Inferior parietal cortex (tissue), 1 donor: ENCODE measurements around the gene NQO2.
"Not testable (repeated sequence)": the region's sequence is repeated elsewhere in the genome, so short reads cannot be mapped to it uniquely, and the experiment has no call there.

Experiments
- DNase-seq: peaks from one replicate; pipeline ENCODE4 v3.0.0-alpha.2; 2016; ENCODE audit errors: extremely low spot score

The NQO2 gene

DNA sequence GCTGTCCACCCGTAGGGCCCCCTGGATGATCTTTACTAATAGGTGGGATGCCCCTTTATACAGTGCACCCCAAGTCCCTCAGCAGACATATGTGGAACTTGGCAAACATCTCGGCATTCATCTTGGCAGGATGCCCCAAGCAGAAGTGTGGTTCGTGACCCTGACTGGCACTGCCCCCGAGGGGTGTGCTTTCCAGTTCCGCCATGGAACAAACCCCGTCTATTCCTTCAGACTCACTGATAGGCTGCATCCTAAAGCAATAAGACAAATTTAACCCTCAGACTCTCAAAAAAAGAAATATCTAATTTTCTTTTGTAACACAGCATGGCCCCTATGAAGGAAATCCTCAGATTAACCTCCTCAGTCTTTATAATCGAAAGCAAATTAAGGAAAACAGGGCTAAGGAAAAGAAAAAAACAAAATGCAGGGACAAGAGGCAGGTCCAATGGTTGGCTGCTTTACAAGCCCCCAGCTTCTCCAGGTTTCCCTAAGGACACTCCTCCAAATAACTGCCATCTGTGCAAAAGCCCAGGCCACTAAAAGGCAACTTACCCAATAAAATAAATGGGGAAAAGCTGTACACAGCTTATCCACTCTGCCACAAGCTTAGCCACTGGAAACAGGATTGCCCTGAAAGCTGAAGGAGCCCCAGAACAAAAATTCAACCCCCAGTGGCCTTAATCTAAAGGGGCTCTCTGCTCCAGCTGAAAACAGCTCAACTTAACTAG, 38.1 kb downstream of the NQO2 start:
- DNase-seq, result no peak

- DNase-seq, result no peak
Observed at GRCh38 chr6:3039384-3039783, 39.7 kb downstream of the NQO2 start.

DNA sequence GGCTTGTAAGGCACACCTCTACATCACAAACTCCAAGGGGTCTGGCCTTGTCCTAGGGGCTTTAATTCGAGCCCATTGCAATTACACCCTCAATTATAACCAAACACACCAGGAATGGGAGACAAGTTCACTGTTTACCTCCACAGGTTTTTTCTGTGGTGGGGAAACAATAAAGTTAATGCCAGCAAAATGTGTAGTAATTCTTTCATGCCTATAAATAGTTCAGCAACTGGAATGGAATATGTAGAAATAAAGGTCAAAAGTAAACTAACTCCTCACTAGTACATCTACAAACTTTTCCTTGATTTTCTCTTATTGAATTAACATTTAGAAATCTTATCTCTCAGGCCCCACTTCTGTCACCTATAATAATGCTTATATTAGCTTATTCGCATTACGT, 41.5 kb downstream of the NQO2 start:
- DNase-seq, result no peak

DNA sequence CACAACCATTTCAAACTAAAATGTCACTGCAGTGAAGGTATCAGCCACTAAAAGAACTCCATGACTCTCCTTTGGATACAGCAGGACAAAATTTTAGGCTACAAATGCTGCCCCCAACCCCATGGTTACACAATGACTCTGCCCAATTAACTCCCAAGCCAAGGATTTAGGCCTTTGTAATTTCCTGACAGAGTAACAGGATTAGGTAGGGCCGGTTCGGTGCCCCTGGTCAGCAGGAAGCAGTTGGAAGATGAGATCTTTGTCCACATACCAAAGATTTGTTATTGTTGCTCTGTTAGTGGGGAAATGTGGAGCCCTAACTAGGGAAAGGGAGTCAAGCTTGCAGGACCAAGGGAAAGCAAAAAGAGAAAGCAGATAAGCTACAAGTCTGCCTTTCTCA, 41.9 kb downstream of the NQO2 start:
- no peak for DNase-seq

GRCh38 chr6:3045369-3045768, 45.7 kb downstream of the NQO2 start:
- DNase-seq, result no peak

GRCh38 chr6:3045777-3046176, 46.1 kb downstream of the NQO2 start:
- no peak for DNase-seq

GRCh38 chr6:3046295-3046694, 46.6 kb downstream of the NQO2 start:
- DNase-seq, result no peak

DNA sequence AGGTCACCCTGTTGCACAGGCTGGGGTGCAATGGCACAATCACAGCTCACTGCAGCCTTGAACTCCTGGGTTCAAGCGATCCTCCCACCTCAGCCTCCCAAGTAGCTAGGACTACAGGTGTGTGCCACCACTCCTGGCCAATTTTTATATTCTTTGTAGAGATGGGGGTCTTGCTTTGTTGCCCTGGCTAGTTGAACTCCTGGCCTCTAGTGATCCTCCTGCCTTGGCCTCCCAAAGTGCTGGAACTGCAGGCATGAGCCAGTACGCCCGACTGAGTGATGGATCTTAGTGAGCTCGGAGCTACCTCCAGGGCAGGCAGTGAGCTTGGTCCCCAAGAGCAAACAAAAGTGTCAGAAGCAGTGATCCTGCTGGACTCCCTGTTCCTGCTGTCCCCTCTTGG, 48.3 kb downstream of the NQO2 start:
- not testable (repeated sequence) for DNase-seq

- DNase-seq, result no peak
Observed at GRCh38 chr6:3052481-3053230, 53.0 kb downstream of the NQO2 start.

- DNase-seq, result no peak
Observed at GRCh38 chr6:3053231-3053508, 53.5 kb downstream of the NQO2 start.

- DNase-seq, result not testable (repeated sequence)
Observed at GRCh38 chr6:3054229-3055157, 54.8 kb downstream of the NQO2 start.

GRCh38 chr6:3055158-3055499, 55.4 kb downstream of the NQO2 start:
- DNase-seq, result not testable (repeated sequence)

DNA sequence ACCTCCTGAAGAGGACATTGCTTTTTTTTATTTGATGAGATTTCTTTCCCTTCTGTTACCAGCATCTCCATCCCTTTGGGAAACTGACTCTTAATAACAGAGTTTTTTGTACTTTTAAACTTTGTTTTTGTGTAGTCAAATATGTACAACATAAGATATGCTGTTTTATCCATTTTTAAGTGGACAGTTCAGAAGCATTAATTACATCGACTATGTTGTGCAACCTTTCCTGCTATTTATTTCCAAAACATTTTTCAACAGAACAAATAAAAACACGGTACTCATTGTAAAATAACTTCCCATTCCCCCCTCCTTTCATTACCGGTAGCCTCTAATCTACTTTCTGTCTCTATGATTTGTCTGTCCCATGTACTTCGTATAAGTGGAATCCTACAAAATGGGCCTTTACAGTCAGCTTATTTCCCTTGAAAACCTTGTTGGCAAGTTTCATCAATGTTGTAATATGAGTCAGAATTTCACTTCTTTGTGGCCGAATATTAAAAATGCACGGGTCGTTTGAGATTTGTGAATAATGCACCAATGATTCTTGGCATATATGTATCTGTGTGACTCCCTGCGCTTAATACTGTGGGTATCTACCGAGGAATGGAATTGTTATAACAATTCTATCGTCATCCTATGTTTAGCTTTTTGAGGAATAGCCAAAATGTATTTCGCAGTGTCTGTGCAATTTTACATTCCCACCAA, 57.5 kb downstream of the NQO2 start:
- no peak for DNase-seq

GRCh38 chr6:3058957-3059356, 59.3 kb downstream of the NQO2 start:
- no peak for DNase-seq

DNA sequence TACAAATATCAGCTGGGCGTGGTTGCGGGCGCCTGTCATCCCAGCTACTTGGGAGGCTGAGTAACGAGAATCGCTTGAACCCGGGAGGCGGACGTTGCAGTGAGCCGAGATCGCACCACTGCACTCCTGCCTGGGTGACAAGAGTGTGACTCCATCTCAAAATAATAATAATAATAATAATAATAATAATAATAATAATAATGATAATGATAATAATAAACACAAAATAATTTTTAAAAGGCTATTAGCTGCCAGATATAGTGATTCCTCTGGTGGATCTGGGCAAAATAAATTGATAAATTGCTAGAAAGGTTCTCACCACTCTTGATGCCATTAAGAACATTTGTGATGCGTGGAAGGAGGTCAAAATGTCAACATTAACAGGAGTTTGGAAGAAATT, 60.4 kb downstream of the NQO2 start:
- not testable (repeated sequence) for DNase-seq

- DNase-seq, result no peak
Observed at GRCh38 chr6:3061501-3061941, 61.8 kb downstream of the NQO2 start.

GRCh38 chr6:3063340-3063732, 63.6 kb downstream of the NQO2 start:
- not testable (repeated sequence) for DNase-seq

GRCh38 chr6:3063733-3064700, 64.3 kb downstream of the NQO2 start:
- peak; percentile 88 for DNase-seq

DNA sequence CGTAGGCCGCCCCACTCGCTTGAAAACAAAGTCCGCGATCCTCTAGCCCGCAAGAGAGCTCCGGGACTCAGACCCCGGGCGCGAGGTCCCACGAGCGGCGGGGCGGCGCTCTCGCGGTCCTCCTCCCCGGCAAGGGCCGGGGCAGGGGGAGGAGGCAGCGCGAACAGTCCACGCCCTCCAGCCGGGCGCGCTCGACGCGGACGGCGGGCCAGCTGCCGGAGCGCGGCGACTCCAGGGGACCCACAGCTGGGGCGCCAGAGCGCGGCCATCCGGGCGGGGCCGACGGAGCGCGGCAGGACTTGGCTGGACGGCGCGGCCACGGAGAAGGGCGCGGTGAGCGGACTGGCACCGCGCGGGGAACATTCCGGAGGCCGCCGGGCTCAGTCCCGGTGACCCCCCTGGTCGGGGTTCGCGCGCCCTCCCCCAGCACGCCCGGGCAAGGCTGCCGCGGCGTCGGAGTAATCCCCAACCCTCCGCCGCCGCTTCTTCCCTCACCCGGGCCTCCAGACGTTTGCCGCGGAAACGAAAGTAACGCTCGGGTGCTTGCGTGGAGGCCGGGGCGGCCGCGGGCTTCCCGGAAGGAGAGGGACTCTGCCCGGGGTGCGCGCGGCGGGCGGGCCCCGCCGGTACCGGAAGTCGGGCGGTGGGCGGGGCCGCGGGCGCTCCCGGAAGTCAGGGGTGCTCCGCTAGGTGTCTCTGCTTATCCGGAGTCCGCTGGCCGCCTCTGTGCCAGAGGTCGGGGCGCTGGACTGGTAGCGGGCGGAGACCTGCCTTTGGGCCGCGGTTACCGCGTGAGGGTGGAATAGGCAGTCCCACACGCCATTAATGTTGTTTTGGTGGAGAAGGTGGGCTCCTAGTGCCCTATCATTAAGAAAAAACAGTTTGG, 68.9 kb downstream of the NQO2 start, which contains the start of gene RIPK1:
TSS of gene RIPK1 (plus strand) at position 166 of the 886 bp plus-strand sequence. CDS start 8,330 bp downstream, outside the sequence.
- DNase-seq, result peak; percentile 89
